Thoracic aorta (tissue), 2 donors: Measurements from ENCODE around the gene KRTAP11-1. TPM values are rescaled to one million over a fixed set of nuclear protein-coding genes. Genes with fewer than 3 reads are reported as not detected.

ENCODE experiments used
- ATAC-seq: fragments of 150-250 bp; one replicate; pipeline ENCODE4 v1.8.0; 2017; ENCODE audit warnings: low read depth; ENCODE audit not compliant: insufficient number of reproducible peaks, low FRiP score
- DNase-seq: peaks from one replicate; pipeline ENCODE4 v3.0.0-alpha.2; 2020; ENCODE audit warnings: low spot score
- H3K27ac ChIP-seq, 2 donors: fragments of 200-600 bp; sonication (generic); 1 replicate in 1 of 2; 2 replicates in 1 of 2; pipeline ENCODE4 v1.5.1; 2016; ENCODE audit warnings: mild to moderate bottlenecking in 2 of 2, moderate library complexity in 2 of 2
- H3K27me3 ChIP-seq: fragments of 200-600 bp; sonication (generic); replicated peaks from 2 replicates; pipeline ENCODE4 v1.6.0; 2016; ENCODE audit warnings: mild to moderate bottlenecking; ENCODE audit not compliant: insufficient read depth
- H3K36me3 ChIP-seq: fragments of 200-600 bp; sonication (generic); one replicate; pipeline ENCODE4 v1.5.1; 2016
- H3K4me1 ChIP-seq, 2 donors: fragments of 200-600 bp; sonication (generic); 1 replicate in 1 of 2; 2 replicates in 1 of 2; pipeline versions ENCODE4 v1.5.1 to v1.6.0; 2016; ENCODE audit warnings: low read depth in 2 of 2, mild to moderate bottlenecking in 1 of 2; ENCODE audit not compliant: control insufficient read depth in 1 of 2
- H3K4me3 ChIP-seq: fragments of 200-600 bp; sonication (generic); 2 replicates; pipeline ENCODE4 v1.5.1; 2016; ENCODE audit warnings: mild to moderate bottlenecking
- H3K9me3 ChIP-seq: fragments of 200-600 bp; sonication (generic); 2 replicates; pipeline ENCODE4 v1.5.1; 2016
- total RNA-seq, 2 donors: library from RNA; depleted of rRNA; stranded (reverse); fragments of >200 nt; gene quantifications; one replicate each; pipeline versions ENCODE4 v1.1.0 to v1.2.3, GENCODE V29; 2016
- TF ChIP-seq, protein P1 (sequence below): fragments of 200-600 bp; sonication (generic); IDR thresholded peaks from one replicate; pipeline ENCODE4 v1.5.1; 2019; ENCODE audit warnings: antibody characterized with exemption

Gene KRTAP11-1
- total RNA-seq, 2 donors from 2014 or later = not detected

DNA sequence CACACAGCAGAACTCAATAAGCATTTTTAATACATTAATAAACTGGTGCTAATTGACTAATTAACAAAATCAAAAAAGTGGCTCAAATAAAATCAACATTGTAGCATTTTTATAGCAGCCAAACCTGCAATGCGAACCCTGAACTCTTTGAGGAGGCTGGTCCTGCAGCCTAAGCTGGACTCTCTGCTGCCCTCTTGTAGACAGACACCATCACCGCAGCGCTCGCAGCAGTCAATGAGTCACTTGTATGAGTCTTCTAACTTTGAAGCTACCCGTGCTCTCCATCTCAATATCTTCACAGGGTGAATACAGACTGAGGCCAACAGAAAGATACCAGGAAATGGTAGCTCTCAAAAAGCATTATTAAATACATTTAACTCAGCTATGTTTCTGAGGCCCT lies 42.1 kb downstream of the KRTAP11-1 start:
- Histone ChIP-seq H3K27me3 (no peaks in the 10 kb centered on the region), H3K4me1 (no peaks in the 10 kb centered on the region), H3K4me3 (no peak overlapping the region), H3K9me3 (no peaks in the 10 kb centered on the region), H3K27ac (no peak overlapping the region), H3K36me3 (no peaks in the 10 kb centered on the region)
- TF ChIP-seq, protein P1, sequence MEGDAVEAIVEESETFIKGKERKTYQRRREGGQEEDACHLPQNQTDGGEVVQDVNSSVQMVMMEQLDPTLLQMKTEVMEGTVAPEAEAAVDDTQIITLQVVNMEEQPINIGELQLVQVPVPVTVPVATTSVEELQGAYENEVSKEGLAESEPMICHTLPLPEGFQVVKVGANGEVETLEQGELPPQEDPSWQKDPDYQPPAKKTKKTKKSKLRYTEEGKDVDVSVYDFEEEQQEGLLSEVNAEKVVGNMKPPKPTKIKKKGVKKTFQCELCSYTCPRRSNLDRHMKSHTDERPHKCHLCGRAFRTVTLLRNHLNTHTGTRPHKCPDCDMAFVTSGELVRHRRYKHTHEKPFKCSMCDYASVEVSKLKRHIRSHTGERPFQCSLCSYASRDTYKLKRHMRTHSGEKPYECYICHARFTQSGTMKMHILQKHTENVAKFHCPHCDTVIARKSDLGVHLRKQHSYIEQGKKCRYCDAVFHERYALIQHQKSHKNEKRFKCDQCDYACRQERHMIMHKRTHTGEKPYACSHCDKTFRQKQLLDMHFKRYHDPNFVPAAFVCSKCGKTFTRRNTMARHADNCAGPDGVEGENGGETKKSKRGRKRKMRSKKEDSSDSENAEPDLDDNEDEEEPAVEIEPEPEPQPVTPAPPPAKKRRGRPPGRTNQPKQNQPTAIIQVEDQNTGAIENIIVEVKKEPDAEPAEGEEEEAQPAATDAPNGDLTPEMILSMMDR = no peak
- DNase-seq = no peak
- no peak for ATAC-seq

- no peak for DNase-seq
- TF ChIP-seq, protein P1 = no peak
- Histone ChIP-seq H3K4me3 (no peak overlapping the region), H3K27ac (no peak overlapping the region), H3K9me3 (no peaks in the 10 kb centered on the region), H3K4me1 (no peaks in the 10 kb centered on the region), H3K27me3 (no peaks in the 10 kb centered on the region), H3K36me3 (no peaks in the 10 kb centered on the region)
- ATAC-seq = no peak
Observed at GRCh38 chr21:30838536-30838935, 42.8 kb downstream of the KRTAP11-1 start.

- TF ChIP-seq, protein P1 = peak; percentile 13
- Histone ChIP-seq H3K9me3 (no peaks in the 10 kb centered on the region), H3K4me3 (no peak overlapping the region), H3K27me3 (no peaks in the 10 kb centered on the region), H3K27ac (no peak overlapping the region), H3K4me1 (no peaks in the 10 kb centered on the region), H3K36me3 (no peaks in the 10 kb centered on the region)
- ATAC-seq (no peak), DNase-seq (no peak)
Observed at GRCh38 chr21:30831194-30831765, 50.1 kb downstream of the KRTAP11-1 start.

Other genes starting within 250 kb of the KRTAP11-1 start
- not detected for gene KRTAP20-2, start 246.4 kb downstream of the KRTAP11-1 start, total RNA-seq
- gene KRTAP20-3, start 238.7 kb downstream of the KRTAP11-1 start, total RNA-seq = not detected
- gene KRTAP21-3, start 162.8 kb downstream of the KRTAP11-1 start, total RNA-seq = not detected
- not detected for gene KRTAP21-2, start 134.3 kb downstream of the KRTAP11-1 start, total RNA-seq
- not detected for gene KRTAP21-1, start 126.2 kb downstream of the KRTAP11-1 start, total RNA-seq
- not detected for gene KRTAP8-1, start 68.3 kb downstream of the KRTAP11-1 start, total RNA-seq
- not detected for gene KRTAP7-1, start 51.8 kb downstream of the KRTAP11-1 start, total RNA-seq
- gene KRTAP19-8, start 156.9 kb upstream of the KRTAP11-1 start, total RNA-seq = not detected